ENCODE measurements around the gene GDI1. TPM values are rescaled to one million over a fixed set of nuclear protein-coding genes. Genes with fewer than 3 reads are reported as not detected.

Gene GDI1
- total and polyA plus RNA-seq, 2 of the 8 experiments (the other 6 are each of a cell fraction or from before 2014, with no cell fraction given) = 83.1 to 136 TPM

GRCh38 chrX:154466036-154466435 is 29.1 kb downstream of the GDI1 start:
- Histone ChIP-seq H3K56ac (replicated peaks; ENCODE audit: insufficient read length, low read depth, low read length) (no peak overlapping the region), H2AFZ (ENCODE audit: low read length) (no peak overlapping the region), H4K91ac (replicated peaks; ENCODE audit: insufficient read length, low read length) (no peak overlapping the region), H3K23ac (ENCODE audit: insufficient read length) (no peak overlapping the region), H3K4me1 (replicated peaks in 1 of 4; ENCODE audit: control insufficient read depth in 3 of 4, insufficient read depth in 4 of 4, low read length in 3 of 4) (no peaks in the 10 kb centered on the region), H3K18ac (ENCODE audit: extremely low read depth, low read length) (no peak overlapping the region), H3K27ac (ENCODE audit: low read depth, low read length) (no peak overlapping the region), H2BK12ac (ENCODE audit: low read depth, low read length) (no peak overlapping the region), H2BK120ac (replicated peaks; ENCODE audit: low read depth, low read length) (no peak overlapping the region), H3K4me2 (ENCODE audit: insufficient read depth in 1 of 2, low read depth in 2 of 2, low read length in 2 of 2) (no peak overlapping the region), H2BK20ac (ENCODE audit: low read length) (no peak overlapping the region), H3K79me2 (ENCODE audit: control insufficient read depth in 1 of 2, insufficient read depth in 2 of 2, low read length in 2 of 2) (no peaks in the 10 kb centered on the region), H3K9ac (replicated peaks in 1 of 4; ENCODE audit: extremely low read depth in 1 of 4, low read depth in 3 of 4, low read length in 3 of 4) (no peak overlapping the region), H3K9me3 (ENCODE audit: insufficient read depth in 2 of 2, low read depth in 1 of 2, low read length in 1 of 2) (no peaks in the 10 kb centered on the region), H3K4ac (replicated peaks; ENCODE audit: insufficient read length, low read depth, low read length) (no peak overlapping the region), H3K79me1 (ENCODE audit: low read depth, low read length) (no peaks in the 10 kb centered on the region), H2BK5ac (ENCODE audit: low read depth, low read length) (no peak overlapping the region), H4K8ac (ENCODE audit: extremely low read depth, insufficient read depth, low read length) (no peak overlapping the region), H4K20me1 (replicated peaks in 1 of 2; ENCODE audit: control insufficient read depth in 1 of 2, insufficient read depth in 2 of 2, low read length in 2 of 2) (no peaks in the 10 kb centered on the region), H3K4me3 (ENCODE audit: extremely low read depth in 1 of 4, insufficient read depth in 2 of 4, low read depth in 3 of 4, low read length in 4 of 4) (no peak overlapping the region), H3K36me3 (ENCODE audit: control insufficient read depth in 2 of 4, insufficient read depth in 4 of 4, low read length in 3 of 4) (peaks cover 0 to 31% (median 7%) of the 10 kb centered on the region in 4 experiments; a peak in 6 of 8 replicates), H2BK15ac (ENCODE audit: low read length) (no peak overlapping the region), H3K23me2 (ENCODE audit: low read depth, low read length) (no peaks in the 10 kb centered on the region), H4K5ac (ENCODE audit: insufficient read length, low read depth, low read length) (no peak overlapping the region), H3K27me3 (replicated peaks in 1 of 4; ENCODE audit: control insufficient read depth in 3 of 4, extremely low read depth in 1 of 4, insufficient read depth in 3 of 4, low read length in 3 of 4) (no peaks in the 10 kb centered on the region), H2AK5ac (ENCODE audit: low read depth, low read length) (no peak overlapping the region), H3K14ac (ENCODE audit: insufficient read length) (no peak overlapping the region)
- DNase-seq (ENCODE audit: low read depth in 1 of 2, low spot score in 2 of 2) (no peak), FAIRE-seq (no peak)
- POLR2A ChIA-PET (ENCODE audit: partially characterized antibody) = interaction anchor here (1.0 to 1.3 kb wide), 2 partner anchors 41 to 101 kb away, joined by 3 read pairs; no protein-coding TSS in a partner anchor
- CTCF ChIA-PET (ENCODE audit: partially characterized antibody) = interaction anchor here (1.0 kb wide), 2 partner anchors 20 to 66 kb away, joined by 3 read pairs; no protein-coding TSS in a partner anchor
- 91% methylated on average over 13 of the region's 32 CpGs; no CpG with 5 or more reads in 1 of the 2 experiments for WGBS, 2 experiments (ENCODE audit: extremely low coverage in 1 of 2, insufficient coverage in 1 of 2, insufficient read length in 1 of 2, insufficient replicate concordance in 2 of 2, low coverage in 1 of 2, low lambda C conversion rate in 2 of 2, missing lambda C conversion rate in 1 of 2)
- TF ChIP-seq SUZ12 (IDR thresholded peaks at IDR 0.05; ENCODE audit: low read length) = no peak

All from H1 (cell line).